CD4-positive, alpha-beta T cell (primary cell): Measurements from ENCODE around the gene PNPLA3. TPM values are rescaled to one million over a fixed set of nuclear protein-coding genes. Genes with fewer than 3 reads are reported as not detected.

ENCODE experiments used
- ATAC-seq: fragments of 200-7000 bp; cut with Tn5 transposase; one replicate; pipeline ENCODE4 v1.10.0; 2022; ENCODE audit warnings: mild to moderate bottlenecking; ENCODE audit not compliant: poor library complexity
- CTCF ChIA-PET: fragments of 350-600 bp; sonication (Branson Sonifier 250); formaldehyde crosslinking; loops from one replicate; lab custom pipeline; 2021; ENCODE audit warnings: antibody characterized with exemption, inconsistent platforms; lab: Charles Lee
- POLR2A ChIA-PET: fragments of 350-600 bp; sonication (Branson Sonifier 250); formaldehyde crosslinking; loops from one replicate; lab custom pipeline; 2021; ENCODE audit warnings: antibody characterized with exemption, inconsistent platforms; lab: Charles Lee
- DNase-seq, 14 experiments: peaks; one replicate each; pipeline ENCODE4 v3.0.0-alpha.2; 2013 to 2020; ENCODE audit warnings: mixed read lengths in 2 of 14
- H3K27ac ChIP-seq, 2 donors: one replicate each; pipeline versions ENCODE4 v1.5.1 to v1.7.0; 2013; ENCODE audit warnings: low read length in 2 of 2, low read depth in 1 of 2, mild to moderate bottlenecking in 1 of 2
- H3K27me3 ChIP-seq, 2 experiments: 1 replicate in 1 of 2; 2 replicates in 1 of 2; pipeline versions ENCODE4 v1.6.1 to v1.7.0; 2013; ENCODE audit warnings: low read length in 2 of 2, control low read depth in 1 of 2, mild to moderate bottlenecking in 1 of 2, moderate library complexity in 1 of 2; ENCODE audit not compliant: insufficient read depth in 2 of 2, control insufficient read depth in 1 of 2
- H3K36me3 ChIP-seq: one replicate; pipeline ENCODE4 v1.6.1; 2013; ENCODE audit warnings: low read length, control low read depth; ENCODE audit not compliant: insufficient read depth
- H3K4me1 ChIP-seq: one replicate; pipeline ENCODE4 v1.6.1; 2013; ENCODE audit warnings: low read length, control low read depth; ENCODE audit not compliant: insufficient read depth
- H3K4me3 ChIP-seq: one replicate; pipeline ENCODE4 v1.5.1; 2013; ENCODE audit warnings: mild to moderate bottlenecking, low read length, moderate library complexity
- H3K9me3 ChIP-seq, 2 experiments: 1 replicate in 1 of 2; 2 replicates in 1 of 2; pipeline versions ENCODE4 v1.6.1 to v1.7.0; 2013; ENCODE audit warnings: low read length in 2 of 2, mild to moderate bottlenecking in 2 of 2, control low read depth in 1 of 2, moderate library complexity in 1 of 2; ENCODE audit not compliant: control insufficient read depth in 1 of 2, insufficient read depth in 1 of 2
- H3K27ac Mint-ChIP-seq: one replicate; pipeline ENCODE4 v1.8.0; 2020; ENCODE audit warnings: mixed read lengths
- H3K27me3 Mint-ChIP-seq: one replicate; pipeline ENCODE4 v1.8.0; 2021; ENCODE audit warnings: mixed read lengths
- H3K36me3 Mint-ChIP-seq: one replicate; pipeline ENCODE4 v1.8.0; 2021; ENCODE audit warnings: low read depth, mixed read lengths
- H3K4me1 Mint-ChIP-seq: one replicate; pipeline ENCODE4 v1.8.0; 2021; ENCODE audit warnings: low read depth, mixed read lengths
- H3K4me3 Mint-ChIP-seq: one replicate; pipeline ENCODE4 v1.8.0; 2020; ENCODE audit warnings: mild to moderate bottlenecking, mixed read lengths
- H3K9me3 Mint-ChIP-seq: one replicate; pipeline ENCODE4 v1.8.0; 2020; ENCODE audit warnings: mixed read lengths
- intact Hi-C, 2 experiments: fragments of 100-400 bp; cut with DNase I in 1 of 2; cut with micrococcal nuclease in 1 of 2; formaldehyde crosslinking; loops; one replicate each; pipeline versions ENCODE4 v1.15.1 to v1.9.0; 2023 to 2025; cut with DNase I, micrococcal nuclease
- total RNA-seq, 174 experiments: library from RNA in 2 of 174; stranded (reverse) in 2 of 174; gene quantifications; one replicate each; pipeline ENCODE4 v1.2.3 and lab custom pipeline; 2021 to 2026
- TF ChIP-seq, protein P1 (sequence below): fragments of 200-600 bp; IDR thresholded peaks from one replicate; pipeline ENCODE4 v1.8.0; 2022; ENCODE audit warnings: antibody characterized with exemption, mild to moderate bottlenecking

PNPLA3 gene
- total RNA-seq, 2 experiments from 2014 or later = not detected

- POLR2A ChIA-PET = no interaction called here
- Histone ChIP-seq H3K27ac (no peak overlapping the region), H3K4me3 (no peak overlapping the region), H3K4me1 (no peaks in the 10 kb centered on the region), H3K27me3 (no peaks in the 10 kb centered on the region), H3K9me3 (no peaks in the 10 kb centered on the region), H3K36me3 (peaks cover 86% of the 10 kb centered on the region)
- Mint-ChIP-seq H3K27ac (no peak overlapping the region), H3K36me3 (peaks cover 96% of the 10 kb centered on the region), H3K9me3 (no peaks in the 10 kb centered on the region), H3K27me3 (no peaks in the 10 kb centered on the region), H3K4me3 (no peak overlapping the region), H3K4me1 (no peaks in the 10 kb centered on the region)
- intact Hi-C loops = no loop called here
- CTCF ChIA-PET = no interaction called here
- ATAC-seq = no peak
- no peak for DNase-seq
- TF ChIP-seq, protein P1, sequence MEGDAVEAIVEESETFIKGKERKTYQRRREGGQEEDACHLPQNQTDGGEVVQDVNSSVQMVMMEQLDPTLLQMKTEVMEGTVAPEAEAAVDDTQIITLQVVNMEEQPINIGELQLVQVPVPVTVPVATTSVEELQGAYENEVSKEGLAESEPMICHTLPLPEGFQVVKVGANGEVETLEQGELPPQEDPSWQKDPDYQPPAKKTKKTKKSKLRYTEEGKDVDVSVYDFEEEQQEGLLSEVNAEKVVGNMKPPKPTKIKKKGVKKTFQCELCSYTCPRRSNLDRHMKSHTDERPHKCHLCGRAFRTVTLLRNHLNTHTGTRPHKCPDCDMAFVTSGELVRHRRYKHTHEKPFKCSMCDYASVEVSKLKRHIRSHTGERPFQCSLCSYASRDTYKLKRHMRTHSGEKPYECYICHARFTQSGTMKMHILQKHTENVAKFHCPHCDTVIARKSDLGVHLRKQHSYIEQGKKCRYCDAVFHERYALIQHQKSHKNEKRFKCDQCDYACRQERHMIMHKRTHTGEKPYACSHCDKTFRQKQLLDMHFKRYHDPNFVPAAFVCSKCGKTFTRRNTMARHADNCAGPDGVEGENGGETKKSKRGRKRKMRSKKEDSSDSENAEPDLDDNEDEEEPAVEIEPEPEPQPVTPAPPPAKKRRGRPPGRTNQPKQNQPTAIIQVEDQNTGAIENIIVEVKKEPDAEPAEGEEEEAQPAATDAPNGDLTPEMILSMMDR = no peak
Measured at GRCh38 chr22:43972931-43973462, 49.4 kb downstream of the PNPLA3 start.

GRCh38 chr22:43974028-43974545 is 50.5 kb downstream of the PNPLA3 start:
- Histone ChIP-seq H3K4me3 (no peak overlapping the region), H3K4me1 (no peaks in the 10 kb centered on the region), H3K27ac (no peak overlapping the region), H3K36me3 (peaks cover 84% of the 10 kb centered on the region), H3K27me3 (no peaks in the 10 kb centered on the region), H3K9me3 (no peaks in the 10 kb centered on the region)
- Mint-ChIP-seq H3K9me3 (no peaks in the 10 kb centered on the region), H3K27me3 (no peaks in the 10 kb centered on the region), H3K4me3 (no peak overlapping the region), H3K36me3 (peaks cover 96% of the 10 kb centered on the region), H3K4me1 (no peaks in the 10 kb centered on the region), H3K27ac (no peak overlapping the region)
- intact Hi-C loops = no loop called here
- DNase-seq (no peak), ATAC-seq (no peak)
- TF ChIP-seq, protein P1 = no peak
- ChIA-PET CTCF (no interaction called here), POLR2A (no interaction called here)

DNA sequence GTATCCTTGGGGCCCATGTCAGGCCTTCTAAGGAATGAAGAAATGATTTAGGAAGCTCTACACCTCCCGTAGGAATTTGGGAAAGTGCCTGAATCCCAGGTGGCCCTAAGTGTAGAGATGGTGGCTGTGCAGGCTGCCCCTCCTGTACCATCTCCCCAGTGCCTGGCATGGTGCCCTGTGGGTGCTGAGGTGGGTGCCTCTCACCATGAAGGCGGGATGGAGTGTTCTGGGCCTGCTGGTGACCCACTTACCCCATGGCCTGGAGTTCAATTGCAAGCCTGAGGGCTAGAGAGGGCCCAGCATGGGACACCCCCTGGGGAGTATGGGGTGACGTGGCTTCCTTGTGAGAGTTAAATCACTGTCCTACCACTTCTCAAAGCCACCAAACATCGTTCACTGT is 51.4 kb downstream of the PNPLA3 start:
- H3K36me3 Mint-ChIP-seq = peaks cover 96% of the 10 kb centered on the region

More for the DNA sequence above, 51.4 kb downstream of the PNPLA3 start:
- no peaks in the 10 kb centered on the region for H3K27me3 Mint-ChIP-seq
- Histone ChIP-seq H3K27me3 (no peaks in the 10 kb centered on the region), H3K27ac (no peak overlapping the region), H3K4me3 (no peak overlapping the region), H3K9me3 (no peaks in the 10 kb centered on the region), H3K36me3 (peaks cover 83% of the 10 kb centered on the region), H3K4me1 (no peaks in the 10 kb centered on the region)
- H3K27ac Mint-ChIP-seq = no peak overlapping the region
- ATAC-seq = no peak
- no peaks in the 10 kb centered on the region for H3K9me3 Mint-ChIP-seq
- ChIA-PET CTCF (no interaction called here), POLR2A (no interaction called here)
- DNase-seq = no peak
- H3K4me1 Mint-ChIP-seq = no peaks in the 10 kb centered on the region
- H3K4me3 Mint-ChIP-seq = no peak overlapping the region
- TF ChIP-seq, protein P1 = no peak
- intact Hi-C loops = no loop called here
